AG20443 (cell line): ENCODE data around the gene DBF4B.
"Not testable (repeated sequence)": the region's sequence is repeated elsewhere in the genome, so short reads cannot be mapped to it uniquely, and the experiment has no call there.

Experiments
- DNase-seq: peaks from one replicate; pipeline ENCODE4 v3.0.0; 2012; ENCODE audit warnings: low spot score, mixed read lengths

Gene DBF4B

GRCh38 chr17:44708401-44709263 lies at the start of gene DBF4B:
Gene DBF4B (plus strand): TSS chr17:44708665. CDS start chr17:44708821, 156 bp downstream.
- peak; percentile 97 for DNase-seq

GRCh38 chr17:44661835-44662234 lies 46.6 kb upstream of the DBF4B start:
- DNase-seq: no peak

- no peak for DNase-seq
These were observed 45.4 kb upstream of the DBF4B start for GRCh38 chr17:44663095-44663494.

- DNase-seq: no peak
These were observed 43.6 kb upstream of the DBF4B start for GRCh38 chr17:44664867-44665266.

GRCh38 chr17:44666006-44666405 lies 42.5 kb upstream of the DBF4B start:
- DNase-seq: no peak

- peak; percentile 27 for DNase-seq
These were observed 35.9 kb upstream of the DBF4B start for GRCh38 chr17:44672479-44673093.

- DNase-seq: no peak
These were observed 34.6 kb upstream of the DBF4B start for GRCh38 chr17:44673893-44674292.

- DNase-seq: no peak
These were observed 31.3 kb upstream of the DBF4B start for GRCh38 chr17:44677136-44677535.

- not testable (repeated sequence) for DNase-seq
These were observed 25.2 kb upstream of the DBF4B start for GRCh38 chr17:44683303-44683702.

GRCh38 chr17:44687756-44688155 lies 20.7 kb upstream of the DBF4B start:
- DNase-seq: no peak

GRCh38 chr17:44688200-44688599 lies 20.3 kb upstream of the DBF4B start:
- no peak for DNase-seq

- DNase-seq: no peak
These were observed 19.6 kb upstream of the DBF4B start for GRCh38 chr17:44688675-44689476.

GRCh38 chr17:44689477-44690217 lies 18.8 kb upstream of the DBF4B start, which contains the start of gene CCDC43:
Gene CCDC43 (minus strand): TSS chr17:44689776. CDS start chr17:44689753, 23 bp downstream.
- DNase-seq: peak; percentile 99

GRCh38 chr17:44690746-44691306 lies 17.6 kb upstream of the DBF4B start:
- not testable (repeated sequence) for DNase-seq

- no peak for DNase-seq
These were observed 14.9 kb upstream of the DBF4B start for GRCh38 chr17:44693609-44694008.

- not testable (repeated sequence) for DNase-seq
These were observed 8.2 kb upstream of the DBF4B start for GRCh38 chr17:44700288-44700687.

GRCh38 chr17:44707755-44708400 lies 587 bp upstream of the DBF4B start:
- no peak for DNase-seq

- no peak for DNase-seq
These were observed 11.0 kb downstream of the DBF4B start for GRCh38 chr17:44719444-44719843.

GRCh38 chr17:44722254-44722653 lies 13.8 kb downstream of the DBF4B start:
- no peak for DNase-seq

GRCh38 chr17:44726121-44726520 lies 17.7 kb downstream of the DBF4B start:
- not testable (repeated sequence) for DNase-seq

- no peak for DNase-seq
These were observed 25.3 kb downstream of the DBF4B start for GRCh38 chr17:44733753-44734152.
